GM19452 (cell line): ENCODE results near the gene REC114.
"Not testable (repeated sequence)": the region's sequence is repeated elsewhere in the genome, so short reads cannot be mapped to it uniquely, and the experiment has no call there.

Experiments
- ATAC-seq: cut with Tn5 transposase; IDR thresholded peaks from one replicate; pipeline ENCODE4 v1.9.1; 2021; ENCODE audit not compliant: unreplicated experiment

REC114 gene

GRCh38 chr15:73454096-73454495 is 11.1 kb downstream of the REC114 start:
- ATAC-seq: no peak

DNA sequence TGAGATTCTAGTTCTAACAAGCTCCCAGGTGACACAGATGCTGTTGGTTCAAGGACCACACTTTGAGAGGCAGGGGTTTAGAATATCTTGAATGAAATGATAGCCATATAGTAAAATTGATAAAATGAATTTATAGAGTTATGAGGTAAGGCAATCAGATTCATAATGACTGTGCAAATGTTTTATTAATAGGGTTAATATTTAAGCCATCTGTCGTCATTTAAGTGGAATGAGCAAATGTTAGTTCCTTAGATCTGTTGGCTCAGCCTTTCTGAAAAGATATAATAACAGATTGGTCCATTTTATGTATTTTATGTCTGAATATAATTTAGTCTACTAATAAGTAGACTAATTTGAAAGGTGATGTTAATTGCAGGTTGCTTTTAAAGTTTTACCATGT is 12.9 kb downstream of the REC114 start:
- no peak for ATAC-seq

- no peak for ATAC-seq
Observed at GRCh38 chr15:73457334-73457733, 14.4 kb downstream of the REC114 start.

- ATAC-seq: no peak
Observed at GRCh38 chr15:73460662-73461061, 17.7 kb downstream of the REC114 start.

DNA sequence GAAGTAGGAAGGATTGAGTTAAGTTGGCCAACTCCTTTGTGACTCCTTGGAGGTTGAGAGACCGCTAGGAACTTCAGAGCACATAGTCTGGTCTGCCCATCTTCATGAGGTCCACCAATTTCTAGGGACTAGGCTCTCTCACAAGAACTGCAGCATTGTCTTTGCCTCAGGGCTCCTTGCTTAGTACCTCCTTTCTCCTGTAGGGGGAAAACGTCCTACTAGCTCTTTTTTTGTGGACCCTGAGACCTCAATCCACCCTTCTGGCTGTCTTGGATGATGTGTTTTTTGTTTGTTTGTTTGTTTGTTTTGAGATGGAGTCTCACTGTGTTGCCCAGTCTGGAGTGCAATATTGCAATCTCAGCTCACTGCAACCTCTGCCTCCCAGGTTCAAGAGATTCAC is 21.6 kb downstream of the REC114 start:
- no peak for ATAC-seq

DNA sequence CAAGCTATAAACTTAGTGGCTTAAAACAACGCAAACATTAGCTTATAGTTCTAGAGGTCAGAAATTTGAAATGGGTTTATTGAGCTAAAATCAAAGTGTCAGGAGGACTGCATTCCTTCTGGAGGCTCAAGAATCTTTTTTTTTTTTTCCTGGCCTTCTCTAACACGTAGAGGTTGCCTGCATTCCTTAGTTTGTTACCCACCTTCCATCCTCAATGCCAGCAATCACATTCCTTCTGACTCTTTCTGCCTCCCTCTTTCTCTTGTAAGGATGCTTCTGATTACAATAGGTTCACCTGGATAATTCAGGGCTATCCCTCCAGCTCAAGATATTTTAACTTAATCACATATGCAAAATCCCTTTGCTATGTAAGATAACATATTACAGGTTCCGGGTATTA is 24.8 kb downstream of the REC114 start:
- no peak for ATAC-seq

DNA sequence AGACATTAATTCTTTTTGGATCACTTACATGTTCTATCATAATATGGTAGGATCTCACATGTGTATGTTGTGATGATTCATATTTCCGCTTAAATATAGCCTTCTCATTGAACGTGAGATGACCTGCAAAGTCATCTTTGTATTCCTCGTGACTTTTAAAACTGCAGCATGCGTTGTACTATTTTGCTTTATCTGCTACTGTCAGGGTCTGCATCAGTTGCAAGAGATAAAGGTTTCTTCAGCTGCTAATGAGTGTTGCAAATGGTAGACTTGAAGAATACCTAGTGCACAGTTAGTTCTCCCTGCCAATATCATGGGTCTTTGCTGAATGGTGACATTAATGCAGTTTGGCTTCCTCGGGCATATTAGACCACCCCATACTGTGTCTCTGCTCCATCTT is 31.8 kb downstream of the REC114 start:
- ATAC-seq: no peak

DNA sequence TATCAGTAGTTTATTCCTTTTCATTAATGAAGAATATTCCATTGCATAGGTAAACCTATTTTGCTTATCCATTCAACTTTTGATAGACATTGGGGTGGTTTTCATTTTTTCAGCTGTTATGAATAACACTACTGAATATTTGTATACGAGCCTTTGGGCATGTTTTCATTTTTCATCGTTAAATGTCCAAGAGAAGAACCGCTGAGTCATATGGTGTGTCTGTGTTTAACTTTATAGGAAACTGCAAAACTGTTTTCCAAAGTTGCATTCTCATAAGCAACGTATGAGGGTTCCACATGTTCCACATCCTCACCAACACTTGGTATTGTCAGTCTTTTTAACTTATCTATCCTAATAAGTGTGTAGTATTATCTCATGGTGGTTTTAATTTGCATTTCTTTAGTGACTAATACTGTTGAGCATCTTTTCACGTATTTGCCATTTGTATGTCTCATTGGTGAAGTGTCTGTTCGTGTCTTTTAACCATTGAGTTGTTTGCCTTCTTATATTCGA is 33.8 kb downstream of the REC114 start:
- no peak for ATAC-seq

GRCh38 chr15:73480050-73480449 is 37.1 kb downstream of the REC114 start:
- no peak for ATAC-seq

GRCh38 chr15:73482166-73482565 is 39.2 kb downstream of the REC114 start:
- ATAC-seq: no peak

DNA sequence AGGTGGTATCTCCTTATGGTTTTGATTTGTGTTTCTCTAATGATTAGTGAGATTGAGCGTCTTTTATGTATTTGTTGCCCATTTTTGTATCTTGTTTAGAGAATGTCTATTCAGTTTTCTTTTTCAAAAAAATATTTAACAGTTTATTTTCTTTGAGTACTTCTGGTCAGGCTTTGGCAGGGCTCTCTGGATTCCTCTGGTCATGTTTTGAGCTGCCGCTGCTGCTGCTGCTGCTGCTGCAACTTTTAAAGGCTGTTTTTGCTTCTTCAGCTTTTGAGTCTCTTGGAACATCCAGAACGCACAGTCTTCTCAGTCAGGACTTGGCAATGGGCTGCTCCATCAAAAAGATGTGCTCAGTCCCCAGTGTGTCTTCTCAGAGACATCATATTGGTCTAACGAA is 40.1 kb downstream of the REC114 start:
- no peak for ATAC-seq

- ATAC-seq: no peak
Observed at GRCh38 chr15:73485372-73485771, 42.4 kb downstream of the REC114 start.

GRCh38 chr15:73485885-73486284 is 42.9 kb downstream of the REC114 start:
- ATAC-seq: not testable (repeated sequence)

DNA sequence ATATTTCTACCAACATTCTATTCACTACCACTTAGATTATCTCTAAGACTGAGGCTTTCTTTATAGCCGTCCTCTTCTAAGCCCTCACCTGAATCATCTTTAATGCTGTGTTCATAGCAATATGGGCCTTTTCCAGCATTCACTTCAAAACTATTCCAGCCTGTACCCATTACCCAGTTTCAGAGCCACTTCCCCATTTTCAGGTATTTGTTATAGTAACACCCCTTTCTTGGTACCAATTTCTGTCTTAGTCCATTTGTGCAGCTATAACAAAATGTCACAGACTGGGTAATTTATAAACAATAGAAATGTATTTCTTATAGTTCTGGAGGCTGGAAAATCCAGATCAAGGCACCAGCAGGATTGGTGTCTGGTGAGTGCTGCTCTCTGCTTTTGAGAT is 45.7 kb downstream of the REC114 start:
- ATAC-seq: no peak

DNA sequence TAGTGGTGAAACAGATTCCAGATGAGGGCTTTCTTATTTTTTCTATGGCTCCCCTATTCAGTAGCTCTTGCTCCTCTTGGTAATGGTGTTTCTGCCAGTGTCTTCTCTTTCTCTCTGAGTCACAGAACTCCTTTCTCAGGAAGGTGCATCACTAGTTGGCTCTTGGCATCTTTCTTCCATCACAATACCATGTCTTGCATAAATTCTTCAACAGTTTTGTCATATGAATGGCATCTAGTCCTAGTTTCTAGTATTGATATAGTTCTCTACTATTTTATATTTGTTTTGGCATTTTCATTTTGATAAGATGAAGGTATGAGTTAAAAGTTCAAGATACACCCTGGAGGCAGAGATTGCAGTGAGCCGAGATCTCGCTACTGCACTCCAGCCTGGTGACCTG is 51.0 kb downstream of the REC114 start:
- no peak for ATAC-seq

- ATAC-seq: no peak
Observed at GRCh38 chr15:73495181-73495580, 52.2 kb downstream of the REC114 start.

DNA sequence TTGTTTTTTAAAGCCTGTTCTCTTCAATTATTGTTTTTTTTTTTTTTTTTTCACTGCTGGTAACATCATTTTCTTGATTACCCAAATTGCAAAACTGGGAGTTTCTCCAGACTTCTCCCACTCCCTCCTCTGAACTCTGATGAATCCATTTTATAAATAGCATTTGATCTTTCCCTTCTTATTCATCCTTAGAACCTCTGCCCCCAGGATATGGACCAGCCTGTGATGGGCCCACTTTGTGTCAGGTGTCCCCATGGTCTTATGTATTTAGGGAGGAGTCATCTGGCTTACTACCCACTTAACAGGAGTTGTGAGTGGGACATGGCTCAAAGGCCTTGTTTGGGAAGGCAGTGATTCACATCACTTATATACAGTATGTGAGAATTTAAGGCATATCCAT is 57.7 kb downstream of the REC114 start:
- no peak for ATAC-seq

GRCh38 chr15:73504885-73505284 is 61.9 kb downstream of the REC114 start:
- no peak for ATAC-seq

DNA sequence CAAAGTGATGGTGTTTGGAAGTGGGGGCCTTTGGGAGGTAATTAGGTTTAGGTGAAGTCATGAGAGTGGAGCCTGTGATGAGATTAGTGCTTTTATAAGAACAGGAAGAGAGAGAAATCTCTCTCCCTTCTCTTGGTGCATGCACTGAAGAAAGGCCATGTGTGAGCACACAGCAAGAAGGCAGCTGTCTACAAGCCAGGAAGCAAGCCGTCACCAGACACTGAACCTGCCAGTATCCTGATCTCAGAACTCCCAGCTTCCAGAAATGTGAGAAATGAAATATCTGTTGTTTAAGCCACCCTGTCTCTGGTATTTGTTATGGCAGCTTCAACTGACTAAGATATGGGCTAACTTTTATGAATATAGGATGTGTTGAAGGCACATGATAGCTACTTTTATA is 72.6 kb downstream of the REC114 start:
- no peak for ATAC-seq

- no peak for ATAC-seq
Observed at GRCh38 chr15:73517566-73517965, 74.6 kb downstream of the REC114 start.

DNA sequence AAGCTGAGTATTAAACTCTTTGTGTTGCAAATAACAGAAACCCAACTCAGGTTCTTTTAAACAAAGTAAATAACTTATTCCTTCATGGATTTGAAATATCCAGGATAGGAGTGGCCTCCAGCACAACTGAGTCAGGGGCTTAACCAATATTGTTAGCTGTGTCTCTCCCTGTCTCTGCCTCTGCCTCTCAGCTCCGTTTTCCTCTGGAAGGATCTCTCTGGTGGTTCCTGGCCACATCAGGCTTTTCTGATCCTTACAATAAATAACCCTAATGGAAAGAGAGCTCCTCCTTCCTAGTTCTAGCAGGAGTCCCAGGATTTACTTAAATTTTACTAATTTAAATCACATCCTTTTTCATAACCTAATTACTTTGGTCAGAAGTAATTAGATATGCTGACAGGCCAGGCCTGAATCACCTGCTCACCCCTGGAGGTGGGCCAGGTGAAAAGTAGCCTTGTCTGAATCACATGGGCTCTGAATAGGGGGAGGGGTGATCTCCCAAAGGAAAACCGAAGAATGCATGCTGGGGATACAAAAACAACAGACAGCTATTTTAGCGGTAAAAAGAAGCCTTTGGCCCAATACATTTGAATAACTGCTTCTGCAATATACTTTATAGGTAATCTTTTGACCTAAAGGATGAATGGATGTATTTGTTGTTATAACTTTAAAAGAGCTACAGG is 75.4 kb downstream of the REC114 start:
- no peak for ATAC-seq

- ATAC-seq: no peak
Observed at GRCh38 chr15:73518876-73519733, 76.1 kb downstream of the REC114 start.
